Kidney epithelial cell (primary cell): ENCODE measurements around the gene ZMIZ1. TPM values are rescaled to one million over a fixed set of nuclear protein-coding genes. Genes with fewer than 3 reads are reported as not detected.

ENCODE experiments used
- DNase-seq: peaks from one replicate; pipeline ENCODE4 v3.0.0-alpha.2; 2010; ENCODE audit warnings: low read depth
- H3K27me3 ChIP-seq: 2 replicates; pipeline ENCODE4 v1.6.0; 2011; ENCODE audit warnings: low read length; ENCODE audit not compliant: control insufficient read depth, insufficient read depth
- H3K36me3 ChIP-seq: 2 replicates; pipeline ENCODE4 v1.5.1; 2011; ENCODE audit warnings: low read length; ENCODE audit not compliant: control insufficient read depth, insufficient read depth
- H3K4me3 ChIP-seq: 2 replicates; pipeline ENCODE4 v1.5.1; 2011; ENCODE audit warnings: low read depth, mild to moderate bottlenecking, control low read depth, low read length
- CTCF ChIP-seq: IDR thresholded peaks from 2 replicates; pipeline ENCODE4 v1.5.1; 2011; ENCODE audit warnings: mild to moderate bottlenecking, moderate library complexity, low read length, control low read depth, inconsistent platforms; ENCODE audit not compliant: insufficient read depth, poor library complexity, severe bottlenecking
- total RNA-seq: library from RNA; depleted of rRNA; stranded (reverse); fragments of >200 nt; gene quantifications from 2 replicates; pipeline ENCODE4 v1.2.3, GENCODE V29; 2015

Gene ZMIZ1
- total RNA-seq, 1 donor from 2014 or later, result 57.5 TPM

DNA sequence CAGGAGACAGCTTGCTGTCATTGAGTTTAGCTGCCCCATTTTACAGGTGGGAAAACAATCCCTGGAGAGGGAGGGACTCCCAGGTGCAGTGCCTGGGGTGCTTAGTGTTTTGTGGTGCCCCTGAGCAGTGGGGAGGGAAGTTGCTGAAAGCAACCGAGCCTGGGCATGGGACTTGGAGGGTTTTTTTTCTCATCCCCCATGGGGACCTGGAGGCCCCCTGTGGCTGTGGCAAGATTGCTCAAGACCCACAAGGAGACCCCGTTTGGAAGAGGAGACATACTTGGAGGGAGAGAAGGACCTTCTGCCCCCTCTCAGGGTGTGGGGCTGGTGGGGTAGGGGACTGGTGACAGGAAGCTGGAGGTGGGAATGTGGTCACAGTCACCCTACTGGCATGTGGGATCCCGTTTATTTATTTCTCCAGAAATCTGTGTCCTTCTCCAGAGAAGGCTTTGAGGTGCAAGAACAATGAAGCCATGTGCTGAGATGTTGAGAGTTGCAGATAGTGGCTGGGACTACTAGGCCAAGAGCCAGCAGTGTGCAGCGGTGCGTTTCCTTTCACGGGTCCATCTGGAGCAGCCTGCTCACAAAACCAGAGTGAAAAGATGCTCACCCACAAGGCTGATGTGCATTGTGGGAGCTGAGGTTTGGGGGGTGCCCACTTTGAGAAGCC lies 21.5 kb downstream of the ZMIZ1 start:
- peaks cover 1% of the 10 kb centered on the region for H3K36me3 ChIP-seq
- H3K27me3 ChIP-seq, result no peaks in the 10 kb centered on the region
- no peak for TF ChIP-seq CTCF
- H3K4me3 ChIP-seq, result no peak overlapping the region
- DNase-seq, result no peak

DNA sequence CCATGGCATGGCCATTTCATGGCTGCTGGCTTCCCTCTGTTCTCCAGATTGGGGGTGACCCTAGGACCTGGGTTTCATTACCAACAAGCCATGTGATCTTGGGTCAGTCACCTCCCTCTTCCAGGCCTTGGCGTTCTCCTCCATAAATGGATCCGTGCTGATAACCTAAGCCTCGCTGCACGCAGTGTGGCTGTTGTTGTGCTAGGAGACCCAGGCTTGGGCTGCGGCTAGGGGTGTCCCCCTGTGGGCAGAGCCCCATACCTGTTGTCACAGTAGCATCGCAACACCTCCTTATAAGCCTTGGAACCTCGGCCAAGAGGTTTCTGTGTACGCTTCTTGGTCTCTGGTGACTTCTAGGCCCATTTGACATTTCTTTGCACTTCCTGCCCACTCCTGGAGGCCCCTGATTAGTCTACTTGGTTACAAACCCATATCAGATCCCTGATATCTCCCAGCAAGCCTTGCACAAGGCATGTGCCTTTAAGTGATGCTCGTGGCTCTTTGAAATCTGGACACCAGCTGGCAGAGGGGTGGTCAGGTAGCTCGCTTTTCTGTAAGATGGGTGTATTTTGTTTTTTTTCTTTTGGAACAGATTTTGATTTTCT lies 23.6 kb downstream of the ZMIZ1 start:
- H3K27me3 ChIP-seq, result no peaks in the 10 kb centered on the region
- peaks cover 1% of the 10 kb centered on the region for H3K36me3 ChIP-seq
- DNase-seq, result no peak
- no peak for TF ChIP-seq CTCF
- H3K4me3 ChIP-seq, result no peak overlapping the region

DNA sequence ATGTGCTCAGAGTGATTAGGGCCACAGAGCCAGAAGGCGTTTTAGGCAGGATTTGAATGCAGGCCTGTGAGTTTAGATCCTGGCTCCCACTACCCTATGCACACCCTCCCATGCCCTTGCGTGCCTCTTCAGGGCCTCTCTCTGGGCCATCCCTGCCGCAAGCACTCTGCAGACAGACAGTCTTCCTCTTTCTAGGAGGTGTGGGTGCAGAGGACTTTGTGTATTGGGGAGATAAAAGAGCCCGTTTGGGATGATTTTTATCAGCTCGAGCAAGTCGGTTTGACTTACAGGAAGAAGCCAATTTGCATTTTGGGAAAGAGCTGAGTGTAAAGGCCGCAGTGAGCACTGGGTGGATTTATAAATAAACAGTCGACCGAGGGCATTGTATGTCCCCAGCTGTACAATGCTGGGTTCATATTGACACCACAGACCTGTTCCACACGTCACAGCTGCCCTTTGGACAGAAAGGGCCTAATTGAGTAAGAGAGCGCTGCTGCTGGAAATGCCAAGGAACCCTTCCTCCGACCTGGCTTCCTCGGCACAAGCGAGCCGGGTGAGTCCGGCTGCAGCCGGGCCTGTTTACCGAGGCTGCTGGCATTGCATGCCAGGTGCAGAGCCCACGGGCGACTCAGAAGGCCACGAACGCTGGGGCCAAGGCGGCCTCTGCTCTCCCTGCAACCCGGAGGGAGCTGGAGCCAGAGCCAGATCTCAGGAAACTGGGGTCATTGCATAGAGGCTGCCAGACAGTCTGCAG lies 25.1 kb downstream of the ZMIZ1 start:
- Histone ChIP-seq H3K4me3 (no peak overlapping the region), H3K27me3 (no peaks in the 10 kb centered on the region), H3K36me3 (no peaks in the 10 kb centered on the region)
- no peak for DNase-seq
- no peak for TF ChIP-seq CTCF

DNA sequence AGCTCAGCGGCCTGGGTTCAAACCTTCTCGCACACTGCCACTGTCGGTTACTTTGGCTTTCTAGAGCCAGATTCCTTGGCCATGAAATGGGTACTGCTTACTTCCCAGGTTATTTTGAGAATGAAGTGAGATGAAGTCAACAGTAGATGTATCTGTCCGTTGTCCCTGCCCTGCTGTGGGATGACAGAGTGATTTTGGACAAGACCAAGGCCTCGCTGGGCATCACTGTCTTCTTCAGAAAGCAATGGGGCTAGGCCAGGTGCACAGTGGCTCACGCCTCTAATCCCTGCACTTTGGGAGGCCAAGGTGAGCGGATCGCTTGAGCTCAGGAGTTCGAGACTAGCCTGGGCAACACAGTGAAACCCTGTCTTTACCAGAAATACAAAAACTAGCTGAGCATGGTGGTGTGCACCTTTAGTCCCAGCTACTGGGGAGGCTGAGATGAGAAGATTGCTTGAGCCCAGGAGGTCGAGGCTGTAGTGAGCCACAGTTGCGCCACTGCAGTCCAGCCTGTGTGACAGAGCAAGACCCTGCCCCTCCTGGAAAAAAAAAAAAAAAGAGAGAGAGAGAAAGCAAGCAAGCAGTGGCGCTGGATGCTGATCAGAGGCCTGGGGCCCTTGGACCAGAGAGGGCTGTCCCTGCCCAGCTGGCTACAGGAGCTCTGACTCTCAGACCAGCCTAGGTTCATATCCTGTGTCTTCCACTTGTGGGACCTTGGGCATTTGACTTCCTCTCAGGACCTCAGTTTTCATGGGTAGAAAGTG lies 25.8 kb downstream of the ZMIZ1 start:
- H3K4me3 ChIP-seq, result no peak overlapping the region
- DNase-seq, result no peak
- H3K36me3 ChIP-seq, result no peaks in the 10 kb centered on the region
- no peaks in the 10 kb centered on the region for H3K27me3 ChIP-seq
- TF ChIP-seq CTCF, result no peak

DNA sequence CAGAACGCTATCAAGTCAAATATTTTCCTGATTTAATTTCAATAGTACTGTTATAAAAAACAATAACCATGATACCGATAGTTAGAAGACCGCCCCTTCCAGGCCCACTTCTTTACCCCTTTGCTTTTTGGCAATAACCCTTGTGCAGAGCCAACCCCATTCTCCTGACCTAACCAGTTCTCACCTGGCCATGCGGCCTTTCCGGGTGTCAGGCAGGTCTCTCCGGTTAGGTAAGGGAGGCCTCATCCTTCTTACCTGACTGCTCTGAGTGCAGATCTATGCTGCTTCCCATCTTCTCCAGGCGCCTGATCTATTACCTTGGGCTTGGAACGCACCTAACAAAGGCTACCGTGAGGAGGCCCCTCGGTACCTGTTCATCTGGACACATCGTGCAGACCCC lies 26.6 kb downstream of the ZMIZ1 start:
- Histone ChIP-seq H3K36me3 (no peaks in the 10 kb centered on the region), H3K4me3 (no peak overlapping the region), H3K27me3 (no peaks in the 10 kb centered on the region)
- no peak for DNase-seq
- no peak for TF ChIP-seq CTCF
